Duodenal mucosa (tissue), 2 donors: Measurements from ENCODE around the gene P3H1.
A peak's percentile ranks its signal among the peaks of the same experiment; 100 is the strongest.

Source experiments
- H3K27ac ChIP-seq: one replicate; pipeline ENCODE4 v1.7.0; 2013; ENCODE audit warnings: low read depth, low read length
- H3K27me3 ChIP-seq, 2 donors: one replicate each; pipeline ENCODE4 v1.7.0; 2013; ENCODE audit warnings: low read length in 2 of 2, control low read depth in 1 of 2; ENCODE audit not compliant: insufficient read depth in 2 of 2, control insufficient read depth in 1 of 2
- H3K36me3 ChIP-seq, 2 donors: one replicate each; pipeline ENCODE4 v1.7.0; 2013; ENCODE audit warnings: low read length in 2 of 2, control low read depth in 1 of 2; ENCODE audit not compliant: insufficient read depth in 2 of 2, control insufficient read depth in 1 of 2
- H3K4me1 ChIP-seq, 2 donors: one replicate each; pipeline ENCODE4 v1.7.0; 2013; ENCODE audit warnings: low read length in 2 of 2, control low read depth in 1 of 2; ENCODE audit not compliant: insufficient read depth in 2 of 2, control insufficient read depth in 1 of 2
- H3K4me3 ChIP-seq, 2 donors: one replicate each; pipeline ENCODE4 v1.7.0; 2013; ENCODE audit warnings: low read length in 2 of 2, low read depth in 1 of 2
- H3K9ac ChIP-seq, 2 donors: one replicate each; pipeline ENCODE4 v1.7.0; 2013; ENCODE audit warnings: low read length in 2 of 2, low read depth in 1 of 2
- H3K9me3 ChIP-seq, 2 donors: one replicate each; pipeline ENCODE4 v1.7.0; 2013; ENCODE audit warnings: low read length in 2 of 2, control low read depth in 1 of 2; ENCODE audit not compliant: control insufficient read depth in 1 of 2

P3H1 gene

GRCh38 chr1:42773420-42773819 is 6.6 kb upstream of the P3H1 start:
- Histone ChIP-seq H3K4me1 (peaks cover 3 to 6% of the 10 kb centered on the region in 2 donors), H3K27me3 (no peaks in the 10 kb centered on the region), H3K9ac (no peak overlapping the region), H3K4me3 (no peak overlapping the region), H3K36me3 (peaks cover 34 to 47% of the 10 kb centered on the region in 2 donors), H3K27ac (no peak overlapping the region), H3K9me3 (no peaks in the 10 kb centered on the region)

GRCh38 chr1:42769811-42770210 is 3.0 kb upstream of the P3H1 start:
- H3K36me3 ChIP-seq, result peaks cover 6 to 15% of the 10 kb centered on the region in 2 donors
- H3K4me3 ChIP-seq, result no peak overlapping the region
- no peak overlapping the region for H3K27ac ChIP-seq
- H3K27me3 ChIP-seq, result no peaks in the 10 kb centered on the region
- no peaks in the 10 kb centered on the region for H3K9me3 ChIP-seq
- H3K9ac ChIP-seq, result no peak overlapping the region
- peaks cover 16 to 28% of the 10 kb centered on the region in 2 donors for H3K4me1 ChIP-seq

GRCh38 chr1:42768172-42768571 is 1.3 kb upstream of the P3H1 start:
- Histone ChIP-seq H3K27me3 (no peaks in the 10 kb centered on the region), H3K9ac (peak overlapping the region; percentile 89 to 97), H3K4me1 (peaks cover 16 to 28% of the 10 kb centered on the region in 2 donors), H3K9me3 (no peaks in the 10 kb centered on the region), H3K4me3 (peak overlapping the region; percentile 93 to 94), H3K36me3 (peaks cover 1 to 3% of the 10 kb centered on the region in 2 donors), H3K27ac (no peak overlapping the region)

- Histone ChIP-seq H3K36me3 (peaks cover 0 to 3% of the 10 kb centered on the region in 2 donors), H3K4me1 (peaks cover 16 to 28% of the 10 kb centered on the region in 2 donors), H3K27ac (peak overlapping the region; percentile 83), H3K27me3 (no peaks in the 10 kb centered on the region), H3K9ac (peak overlapping the region; percentile 89 to 97), H3K4me3 (peak overlapping the region; percentile 93 to 94), H3K9me3 (no peaks in the 10 kb centered on the region)
These were observed 727 bp upstream of the P3H1 start for GRCh38 chr1:42767510-42768000.

GRCh38 chr1:42765832-42766740 is 742 bp downstream of the P3H1 start:
- H3K9ac ChIP-seq, result peak overlapping the region; percentile 64 to 73
- no peaks in the 10 kb centered on the region for H3K9me3 ChIP-seq
- no peaks in the 10 kb centered on the region for H3K27me3 ChIP-seq
- H3K36me3 ChIP-seq, result peaks cover 0 to 3% of the 10 kb centered on the region in 2 donors
- H3K4me3 ChIP-seq, result peak overlapping the region; percentile 88 to 94
- peak overlapping the region; percentile 84 for H3K27ac ChIP-seq
- peaks cover 16 to 28% of the 10 kb centered on the region in 2 donors for H3K4me1 ChIP-seq

GRCh38 chr1:42765269-42765668 is 1.6 kb downstream of the P3H1 start:
- H3K4me3 ChIP-seq, result peak overlapping the region; percentile 88 to 94
- no peaks in the 10 kb centered on the region for H3K27me3 ChIP-seq
- no peak overlapping the region for H3K27ac ChIP-seq
- peaks cover 0 to 3% of the 10 kb centered on the region in 2 donors for H3K36me3 ChIP-seq
- no peaks in the 10 kb centered on the region for H3K9me3 ChIP-seq
- H3K4me1 ChIP-seq, result peaks cover 16 to 28% of the 10 kb centered on the region in 2 donors
- peak overlapping the region; percentile 64 to 73 for H3K9ac ChIP-seq

GRCh38 chr1:42762269-42762668 is 4.6 kb downstream of the P3H1 start:
- no peaks in the 10 kb centered on the region for H3K9me3 ChIP-seq

GRCh38 chr1:42761567-42761966 is 5.3 kb downstream of the P3H1 start:
- Histone ChIP-seq H3K9me3 (no peaks in the 10 kb centered on the region), H3K4me3 (no peak overlapping the region), H3K4me1 (peaks cover 7 to 12% of the 10 kb centered on the region in 2 donors), H3K9ac (no peak overlapping the region), H3K36me3 (peaks cover 8 to 9% of the 10 kb centered on the region in 2 donors), H3K27me3 (no peaks in the 10 kb centered on the region), H3K27ac (no peak overlapping the region)

More at GRCh38 chr1:42762269-42762668, 4.6 kb downstream of the P3H1 start:
- Histone ChIP-seq H3K9ac (no peak overlapping the region), H3K27ac (no peak overlapping the region), H3K36me3 (peaks cover 8% of the 10 kb centered on the region in 2 donors), H3K4me3 (no peak overlapping the region), H3K4me1 (peaks cover 7 to 12% of the 10 kb centered on the region in 2 donors), H3K27me3 (no peaks in the 10 kb centered on the region)

GRCh38 chr1:42759114-42759513 is 7.7 kb downstream of the P3H1 start:
- no peaks in the 10 kb centered on the region for H3K4me1 ChIP-seq
- H3K36me3 ChIP-seq, result peaks cover 9 to 25% of the 10 kb centered on the region in 2 donors
- H3K27me3 ChIP-seq, result no peaks in the 10 kb centered on the region
- H3K4me3 ChIP-seq, result no peak overlapping the region
- no peaks in the 10 kb centered on the region for H3K9me3 ChIP-seq
- no peak overlapping the region for H3K9ac ChIP-seq
- no peak overlapping the region for H3K27ac ChIP-seq

- Histone ChIP-seq H3K27me3 (no peaks in the 10 kb centered on the region), H3K4me1 (no peaks in the 10 kb centered on the region), H3K9ac (no peak overlapping the region), H3K4me3 (no peak overlapping the region), H3K9me3 (no peaks in the 10 kb centered on the region), H3K27ac (no peak overlapping the region), H3K36me3 (peaks cover 9 to 27% of the 10 kb centered on the region in 2 donors)
These were observed 8.2 kb downstream of the P3H1 start for GRCh38 chr1:42758641-42759040.
